ENCODE results near the gene SUSD5. TPM values are rescaled to one million over a fixed set of nuclear protein-coding genes. Genes with fewer than 3 reads are reported as not detected.

SUSD5 gene
- total and polyA plus RNA-seq, 2 experiments from 2014 or later = 1.4 to 3.6 TPM

DNA sequence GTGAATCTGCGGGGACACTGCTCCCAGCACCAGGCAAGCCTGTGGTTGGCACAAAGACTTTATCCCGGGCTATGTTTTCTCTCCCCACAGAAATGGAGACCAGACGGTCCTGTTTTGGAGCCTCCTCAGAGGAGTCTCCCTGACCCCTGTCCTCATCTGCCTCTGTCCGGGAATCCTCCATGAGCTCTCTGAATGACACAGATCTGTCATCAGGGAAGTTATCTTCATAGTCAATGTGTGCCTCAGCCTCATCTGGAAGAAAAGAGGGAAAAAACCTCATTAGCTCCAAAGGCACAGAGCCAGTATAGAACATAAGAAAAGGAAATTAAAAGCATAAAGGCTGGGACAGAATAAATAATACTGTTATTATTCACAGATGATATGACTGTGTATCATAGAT, 64.8 kb downstream of the SUSD5 start:
- H3F3A ChIP-seq (replicated peaks; ENCODE audit: low read depth) = no peaks in the 10 kb centered on the region
- H3K4me3 ChIP-seq = no peak overlapping the region
- H3K36me3 Mint-ChIP-seq (ENCODE audit: low read depth) = no peaks in the 10 kb centered on the region
- no peak overlapping the region for H3K27ac Mint-ChIP-seq
- no peak overlapping the region for H3K27ac ChIP-seq (ENCODE audit: low read depth)
- H3K9me3 Mint-ChIP-seq = no peaks in the 10 kb centered on the region
- no peak overlapping the region for H2AFZ ChIP-seq
- H3K4me3 Mint-ChIP-seq = no peak overlapping the region
- ATAC-seq (no peak), DNase-seq (ENCODE audit: low spot score) (no peak)
- TF ChIP-seq EZH2phosphoT487 (IDR thresholded peaks at IDR 0.05; ENCODE audit: unreplicated experiment) (no peak), NANOG (IDR thresholded peaks at IDR 0.05; ENCODE audit: borderline replicate concordance) (no peak), ETS1 (IDR thresholded peaks at IDR 0.05) (no peak), REST (IDR thresholded peaks at IDR 0.05; ENCODE audit: unreplicated experiment) (no peak), CREB1 (CRISPR knock-in tag; IDR thresholded peaks at IDR 0.05; ENCODE audit: low read depth) (no peak), STAT1 (IDR thresholded peaks at IDR 0.05; ENCODE audit: unreplicated experiment) (no peak), ZNF462 (CRISPR knock-in tag; IDR thresholded peaks at IDR 0.05) (no peak), POLR2AphosphoS5 (IDR thresholded peaks at IDR 0.05; ENCODE audit: low read depth) (no peak), ZNF114 (CRISPR knock-in tag; IDR thresholded peaks at IDR 0.05) (no peak)
- TF ChIP-seq, protein P1, sequence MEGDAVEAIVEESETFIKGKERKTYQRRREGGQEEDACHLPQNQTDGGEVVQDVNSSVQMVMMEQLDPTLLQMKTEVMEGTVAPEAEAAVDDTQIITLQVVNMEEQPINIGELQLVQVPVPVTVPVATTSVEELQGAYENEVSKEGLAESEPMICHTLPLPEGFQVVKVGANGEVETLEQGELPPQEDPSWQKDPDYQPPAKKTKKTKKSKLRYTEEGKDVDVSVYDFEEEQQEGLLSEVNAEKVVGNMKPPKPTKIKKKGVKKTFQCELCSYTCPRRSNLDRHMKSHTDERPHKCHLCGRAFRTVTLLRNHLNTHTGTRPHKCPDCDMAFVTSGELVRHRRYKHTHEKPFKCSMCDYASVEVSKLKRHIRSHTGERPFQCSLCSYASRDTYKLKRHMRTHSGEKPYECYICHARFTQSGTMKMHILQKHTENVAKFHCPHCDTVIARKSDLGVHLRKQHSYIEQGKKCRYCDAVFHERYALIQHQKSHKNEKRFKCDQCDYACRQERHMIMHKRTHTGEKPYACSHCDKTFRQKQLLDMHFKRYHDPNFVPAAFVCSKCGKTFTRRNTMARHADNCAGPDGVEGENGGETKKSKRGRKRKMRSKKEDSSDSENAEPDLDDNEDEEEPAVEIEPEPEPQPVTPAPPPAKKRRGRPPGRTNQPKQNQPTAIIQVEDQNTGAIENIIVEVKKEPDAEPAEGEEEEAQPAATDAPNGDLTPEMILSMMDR (conservative IDR thresholded peaks at IDR 0.05; ENCODE audit: low read depth in 2 of 2) = no peak
- H3K4me1 ChIP-seq (ENCODE audit: insufficient read depth) = no peaks in the 10 kb centered on the region
- peaks cover 8% of the 10 kb centered on the region for H3K27me3 Mint-ChIP-seq (ENCODE audit: insufficient read depth, low read depth, poor library complexity)
- no peaks in the 10 kb centered on the region for H3K36me3 ChIP-seq (ENCODE audit: insufficient read depth)
- no peaks in the 10 kb centered on the region for H3K79me2 ChIP-seq (replicated peaks; ENCODE audit: insufficient read depth)
- peaks cover 3% of the 10 kb centered on the region; the same call in 1 of the 3 replicates for H3K4me1 Mint-ChIP-seq
- peaks cover 5% of the 10 kb centered on the region; the same call in 1 of the 2 replicates for H3K9me2 ChIP-seq (ENCODE audit: insufficient read depth)
- H3K27me3 ChIP-seq (ENCODE audit: insufficient read depth) = no peaks in the 10 kb centered on the region
- H4K20me1 ChIP-seq (replicated peaks; ENCODE audit: insufficient read depth) = no peaks in the 10 kb centered on the region; the same call in 1 of the 2 replicates
- H3K4me2 ChIP-seq = no peak overlapping the region

All from GM23338 (cell line).